OCI-LY7 (cell line): ENCODE results near the gene KIAA0930. TPM values are rescaled to one million over a fixed set of nuclear protein-coding genes. Genes with fewer than 3 reads are reported as not detected.
A peak's percentile ranks its signal among the peaks of the same experiment; 100 is the strongest.

Experiments
- BruUV-seq: library from RNA; stranded (reverse); fragments of 400-500 nt; replicated peaks from 2 replicates; lab custom pipeline; 2021; lab: Mats Ljungman, UMichigan
- CTCF ChIA-PET: fragments of 300-600 bp; sonication (Branson Sonifier 250); formaldehyde crosslinking; loops from one replicate; lab custom pipeline; 2022; ENCODE audit warnings: antibody characterized with exemption; ENCODE audit not compliant: unreplicated experiment; lab: Charles Lee
- POLR2A ChIA-PET: fragments of 300-600 bp; sonication (Branson Sonifier 250); formaldehyde crosslinking; loops from one replicate; lab custom pipeline; 2022; ENCODE audit warnings: antibody characterized with exemption; lab: Charles Lee
- DNase-seq: peaks from one replicate; pipeline ENCODE4 v3.0.0-alpha.2; 2015; ENCODE audit warnings: low spot score
- H2AFZ ChIP-seq: fragments of 200-600 bp; sonication (generic), shearing (Covaris generic); 2 replicates; pipeline ENCODE4 v1.6.1; 2014; ENCODE audit warnings: mild to moderate bottlenecking, antibody characterized with exemption, low read length, moderate library complexity
- H3K27ac ChIP-seq: fragments of 200-600 bp; sonication (generic); 2 replicates; pipeline ENCODE4 v1.5.1; 2014; ENCODE audit warnings: mixed run types, low read depth, mild to moderate bottlenecking, moderate library complexity, low read length, inconsistent platforms; ENCODE audit not compliant: poor library complexity, severe bottlenecking
- H3K36me3 ChIP-seq: fragments of 200-600 bp; sonication (generic); 2 replicates; pipeline ENCODE4 v1.6.1; 2014; ENCODE audit warnings: mild to moderate bottlenecking, antibody characterized with exemption, low read length, moderate library complexity, mixed read lengths; ENCODE audit not compliant: insufficient read depth
- H3K4me1 ChIP-seq: fragments of 200-600 bp; sonication (generic); 2 replicates; pipeline ENCODE4 v1.5.1; 2014; ENCODE audit warnings: mild to moderate bottlenecking, low read length; ENCODE audit not compliant: insufficient read depth, poor library complexity, severe bottlenecking
- H3K4me2 ChIP-seq: fragments of 200-600 bp; sonication (generic); 2 replicates; pipeline ENCODE4 v1.6.1; 2014; ENCODE audit warnings: mild to moderate bottlenecking, low read length
- H3K4me3 ChIP-seq: fragments of 200-600 bp; sonication (generic); 2 replicates; pipeline ENCODE4 v1.5.1; 2014; ENCODE audit warnings: mild to moderate bottlenecking, low read depth, low read length; ENCODE audit not compliant: poor library complexity, severe bottlenecking
- H3K79me2 ChIP-seq: fragments of 200-600 bp; sonication (generic); 2 replicates; pipeline ENCODE4 v1.6.1; 2016; ENCODE audit warnings: low read depth, mild to moderate bottlenecking, low read length, moderate library complexity, mixed read lengths; ENCODE audit not compliant: insufficient read depth
- H3K9me2 ChIP-seq: fragments of 200-600 bp; sonication (generic); 2 replicates; pipeline ENCODE4 v1.6.1; 2016; ENCODE audit warnings: mild to moderate bottlenecking, low read length, mixed read lengths; ENCODE audit not compliant: insufficient read depth
- H3K9me3 ChIP-seq: fragments of 200-600 bp; sonication (generic); 2 replicates; pipeline ENCODE4 v1.6.1; 2014; ENCODE audit warnings: mild to moderate bottlenecking, mixed run types, low read length, mixed read lengths
- H4K20me1 ChIP-seq: fragments of 200-600 bp; sonication (generic); 2 replicates; pipeline ENCODE4 v1.6.1; 2014; ENCODE audit warnings: mild to moderate bottlenecking, antibody characterized with exemption, low read length, moderate library complexity, mixed read lengths; ENCODE audit not compliant: insufficient read depth
- CTCF ChIP-seq: fragments of 200-600 bp; sonication (generic); conservative IDR thresholded peaks from 2 replicates; pipeline ENCODE4 v1.5.1; 2014; ENCODE audit warnings: mild to moderate bottlenecking, antibody characterized with exemption, low read length, moderate library complexity, mixed read lengths
- EZH2phosphoT487 ChIP-seq: fragments of 200-600 bp; sonication (generic); IDR thresholded peaks from 2 replicates; pipeline ENCODE4 v1.6.1; 2018; ENCODE audit warnings: low read depth, borderline replicate concordance, mild to moderate bottlenecking, mixed run types, antibody characterized with exemption, low read length, moderate library complexity, mixed read lengths
- intact Hi-C: fragments of 100-400 bp; cut with micrococcal nuclease; formaldehyde crosslinking; loops from one replicate; pipeline ENCODE4 v1.10.0; 2022; ENCODE audit not compliant: unreplicated experiment
- total RNA-seq, 2 experiments: library from RNA; depleted of rRNA in 1 of 2; stranded (reverse); fragments of >200 nt in 1 of 2; shearing (Covaris generic) in 1 of 2; gene quantifications; 2 replicates each; pipeline ENCODE4 v1.2.3, GENCODE V29; 2014 to 2022

Gene KIAA0930
- total RNA-seq, 2 experiments from 2014 or later, result 80.7 to 93.9 TPM

- CTCF ChIA-PET, result interaction anchor here (0.5 to 0.7 kb wide), 2 partner anchors 173 to 390 kb away, joined by 3 to 5 read pairs; no protein-coding TSS in a partner anchor
- Histone ChIP-seq H2AFZ (peak overlapping the region; percentile 57), H3K4me1 (peaks cover 33% of the 10 kb centered on the region), H3K36me3 (no peaks in the 10 kb centered on the region), H4K20me1 (no peaks in the 10 kb centered on the region), H3K79me2 (no peaks in the 10 kb centered on the region), H3K4me2 (peak overlapping the region; percentile 78), H3K27ac (no peak overlapping the region), H3K9me2 (no peaks in the 10 kb centered on the region), H3K9me3 (no peaks in the 10 kb centered on the region), H3K4me3 (peak overlapping the region; percentile 58)
- POLR2A ChIA-PET, result interaction anchor here (0.5 to 0.8 kb wide), 3 partner anchors 35 to 550 kb away, joined by 3 read pairs; no protein-coding TSS in a partner anchor
- TF ChIP-seq CTCF (no peak), EZH2phosphoT487 (no peak)
- DNase-seq, result no peak
- intact Hi-C loops, result loop anchor here (2.0 to 5.0 kb wide), 2 partner anchors 40 to 284 kb away; partner anchors contain the start of gene FAM118A
- no TSS peak for BruUV-seq
Observed at GRCh38 chr22:45268167-45268957, 27.7 kb upstream of the KIAA0930 start.

- no peaks in the 10 kb centered on the region for H3K36me3 ChIP-seq
- no peaks in the 10 kb centered on the region for H4K20me1 ChIP-seq
- TF ChIP-seq EZH2phosphoT487 (no peak), CTCF (no peak)
- no TSS peak for BruUV-seq
- no peak overlapping the region for H3K27ac ChIP-seq
- peaks cover 61% of the 10 kb centered on the region for H3K4me1 ChIP-seq
- intact Hi-C loops, result loop anchor here (5.0 kb wide), 1 partner anchor 287 kb away; no protein-coding TSS in a partner anchor
- H3K9me2 ChIP-seq, result no peaks in the 10 kb centered on the region
- H3K79me2 ChIP-seq, result no peaks in the 10 kb centered on the region
- POLR2A ChIA-PET, result no interaction called here
- H3K4me2 ChIP-seq, result 0 out of 2 replicates have a peak overlapping the region, but pooled peaks have one; percentile 8
- no peak overlapping the region for H3K4me3 ChIP-seq
- H2AFZ ChIP-seq, result no peak overlapping the region
- no peak for DNase-seq
- H3K9me3 ChIP-seq, result no peaks in the 10 kb centered on the region
- CTCF ChIA-PET, result no interaction called here
Observed at GRCh38 chr22:45265535-45265934, 24.8 kb upstream of the KIAA0930 start.
